HEK293 (cell line): ENCODE measurements around the gene GEMIN5.

Experiments used
- CTCF ChIA-PET: fragments of 350-600 bp; formaldehyde crosslinking; extraction: SDS; loops from one replicate; lab custom pipeline; 2021; ENCODE audit warnings: antibody characterized with exemption; lab: Yijun Ruan, JAX
- POLR2A ChIA-PET: fragments of 300-600 bp; formaldehyde crosslinking; extraction: SDS; loops from one replicate; lab custom pipeline; 2020; ENCODE audit warnings: antibody characterized with exemption, inconsistent platforms; lab: Yijun Ruan, JAX
- H3K27ac ChIP-seq: fragments of 200-500 bp; sonication (Bioruptor generic); 2 replicates; pipeline ENCODE4 v1.5.1; 2014; ENCODE audit warnings: low read depth, low read length, control low read depth, inconsistent platforms; ENCODE audit errors: extremely low read depth
- H3K36me3 ChIP-seq, 2 experiments: fragments of 200-500 bp in 1 of 2; sonication (Bioruptor generic) in 1 of 2; 1 replicate in 1 of 2; 2 replicates in 1 of 2; pipeline ENCODE4 v1.5.1; 2014 to 2017; ENCODE audit warnings: inconsistent platforms in 2 of 2, low read length in 2 of 2; ENCODE audit not compliant: control insufficient read depth in 2 of 2, insufficient read depth in 1 of 2
- H3K4me1 ChIP-seq: fragments of 200-500 bp; sonication (Bioruptor generic); 2 replicates; pipeline ENCODE4 v1.5.1; 2014; ENCODE audit warnings: mild to moderate bottlenecking, low read length, inconsistent platforms; ENCODE audit not compliant: control insufficient read depth, insufficient read depth
- H3K4me3 ChIP-seq: 2 replicates; pipeline ENCODE4 v1.5.1; 2011; ENCODE audit warnings: low read depth, mild to moderate bottlenecking, control low read depth, low read length, moderate library complexity
- H3K9me3 ChIP-seq: fragments of 200-500 bp; sonication (Bioruptor generic); 2 replicates; pipeline ENCODE4 v1.5.1; 2014; ENCODE audit warnings: low read depth, low read length, inconsistent platforms; ENCODE audit not compliant: control insufficient read depth, insufficient read depth
- PRDM6 ChIP-seq: fragments of 450-650 bp; formaldehyde crosslinking; IDR thresholded peaks from 2 replicates; pipeline ENCODE4 v1.5.1; 2017; ENCODE audit warnings: missing biosample characterization, missing genetic modification characterization
- ZNF16 ChIP-seq: fragments of 450-650 bp; formaldehyde crosslinking; IDR thresholded peaks from 2 replicates; pipeline ENCODE4 v1.5.1; 2016; ENCODE audit warnings: low read depth, missing biosample characterization, missing genetic modification characterization
- ZNF169 ChIP-seq: fragments of 450-650 bp; formaldehyde crosslinking; IDR thresholded peaks from 2 replicates; pipeline ENCODE4 v1.5.1; 2016; ENCODE audit warnings: missing biosample characterization, missing genetic modification characterization
- ZNF174 ChIP-seq: fragments of 450-650 bp; formaldehyde crosslinking; IDR thresholded peaks from 2 replicates; pipeline ENCODE4 v1.5.0; 2017; ENCODE audit warnings: missing biosample characterization, mild to moderate bottlenecking, missing genetic modification characterization
- ZNF26 ChIP-seq: fragments of 450-650 bp; formaldehyde crosslinking; IDR thresholded peaks from 2 replicates; pipeline ENCODE4 v1.5.1; 2016; ENCODE audit warnings: missing biosample characterization, missing genetic modification characterization
- ZNF670 ChIP-seq: fragments of 450-650 bp; formaldehyde crosslinking; IDR thresholded peaks from 2 replicates; pipeline ENCODE4 v1.5.1; 2016; ENCODE audit warnings: missing biosample characterization, missing genetic modification characterization, low read depth
- ZNF76 ChIP-seq: fragments of 450-650 bp; formaldehyde crosslinking; IDR thresholded peaks from 2 replicates; pipeline ENCODE4; 2016; ENCODE audit warnings: low read depth, missing biosample characterization, missing genetic modification characterization, borderline replicate concordance
- ZNF768 ChIP-seq: fragments of 450-650 bp; formaldehyde crosslinking; IDR thresholded peaks from 2 replicates; pipeline ENCODE4 v1.5.1; 2018; ENCODE audit warnings: missing biosample characterization, mild to moderate bottlenecking, missing genetic modification characterization
- ZNF785 ChIP-seq: fragments of 450-650 bp; formaldehyde crosslinking; IDR thresholded peaks from 2 replicates; pipeline ENCODE4 v1.5.1; 2016; ENCODE audit warnings: missing biosample characterization, missing genetic modification characterization
- ZSCAN5A ChIP-seq: fragments of 450-650 bp; formaldehyde crosslinking; IDR thresholded peaks from 2 replicates; pipeline ENCODE4 v1.5.1; 2016; ENCODE audit warnings: missing biosample characterization, missing genetic modification characterization
- TF ChIP-seq, protein P1 (sequence below): fragments of 450-650 bp; formaldehyde crosslinking; IDR thresholded peaks from 2 replicates; pipeline ENCODE4 v1.5.1; 2016; ENCODE audit warnings: missing biosample characterization, missing genetic modification characterization, low read depth

The GEMIN5 gene

DNA sequence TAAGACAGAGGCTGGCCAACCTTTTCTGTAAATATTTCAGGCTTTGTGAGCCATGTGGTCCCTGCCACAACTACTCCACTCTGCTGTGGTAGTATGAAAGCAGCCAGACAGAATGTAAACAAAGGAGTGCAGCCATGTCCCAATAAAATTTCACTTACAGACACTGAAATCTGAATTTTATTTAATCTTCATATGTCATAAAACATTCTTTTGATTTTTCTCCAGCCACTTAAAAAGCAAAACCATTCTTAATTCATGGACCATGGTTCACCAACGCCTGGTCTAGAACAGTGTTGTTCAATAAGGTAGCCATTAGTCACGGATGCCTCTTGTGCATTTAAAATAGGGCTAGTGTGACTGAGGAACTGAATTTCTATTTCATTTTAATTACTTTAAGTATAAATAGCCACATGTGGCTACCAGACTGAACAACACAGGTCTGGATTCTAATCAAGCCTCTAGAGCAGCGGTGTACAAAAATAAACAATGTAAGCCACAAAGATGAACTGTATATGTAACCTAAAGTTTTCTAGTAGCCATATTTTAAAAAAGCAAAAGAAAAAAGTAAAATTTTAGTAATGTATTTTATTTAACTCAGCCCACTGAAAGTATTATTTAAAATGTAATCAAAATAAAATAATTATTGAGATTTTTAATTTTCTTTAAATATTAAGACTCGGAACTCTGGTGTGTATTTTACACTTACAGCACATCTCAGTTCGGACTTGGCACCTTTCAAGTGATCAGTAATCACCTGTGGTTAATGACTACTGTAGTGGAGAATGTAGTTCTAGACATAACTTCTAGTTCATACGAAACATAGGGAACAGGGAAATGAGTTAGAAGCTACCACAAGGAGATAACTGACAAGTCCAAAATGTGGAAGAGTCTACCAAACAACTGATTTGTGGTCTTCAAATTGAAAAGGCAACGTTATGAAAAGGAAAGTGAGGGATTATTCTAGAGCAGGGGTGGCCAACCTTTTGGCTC, 14.3 kb downstream of the GEMIN5 start:
- CTCF ChIA-PET: interaction anchor here (0.6 kb wide), 1 partner anchor 254 kb away, joined by 3 read pairs; no protein-coding TSS in a partner anchor
- TF ChIP-seq PRDM6 (tag by site-specific recombination): 0 out of 2 replicates have a peak, but pooled peaks have one; percentile 12
- TF ChIP-seq ZNF26 (tag by site-specific recombination): no peak
- no peak overlapping the region for H3K4me3 ChIP-seq
- H3K36me3 ChIP-seq: peaks cover 61 to 77% of the 10 kb centered on the region in 2 experiments
- POLR2A ChIA-PET: no interaction called here
- no peak overlapping the region for H3K27ac ChIP-seq
- H3K4me1 ChIP-seq: no peaks in the 10 kb centered on the region
- H3K9me3 ChIP-seq: no peaks in the 10 kb centered on the region

DNA sequence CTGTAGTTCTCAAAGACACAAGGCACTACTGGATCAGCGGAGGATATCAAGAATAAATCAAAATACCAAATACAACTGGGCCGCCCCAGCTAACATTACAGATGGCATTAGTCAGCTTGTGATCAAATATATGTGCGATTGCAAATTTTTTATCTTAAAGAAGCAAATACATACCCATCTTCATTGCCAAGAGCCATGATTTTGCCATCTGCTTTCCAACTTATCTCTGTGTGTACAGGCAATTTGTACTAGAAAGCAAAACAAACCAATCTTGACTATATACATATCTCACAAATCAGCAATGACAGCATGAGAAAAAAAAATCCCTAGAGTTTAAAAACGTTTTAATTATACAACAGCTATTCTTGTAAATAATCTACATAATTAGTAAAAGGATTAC, 20.3 kb downstream of the GEMIN5 start:
- ChIA-PET POLR2A (no interaction called here), CTCF (interaction anchor here (0.6 to 1.3 kb wide), 3 partner anchors 15 to 356 kb away, joined by 3 to 6 read pairs (median 3); no protein-coding TSS in a partner anchor)
- Histone ChIP-seq H3K36me3 (peaks cover 65 to 72% of the 10 kb centered on the region in 2 experiments), H3K27ac (no peak overlapping the region), H3K4me3 (no peak overlapping the region), H3K9me3 (no peaks in the 10 kb centered on the region), H3K4me1 (no peaks in the 10 kb centered on the region)
- TF ChIP-seq, protein P1, sequence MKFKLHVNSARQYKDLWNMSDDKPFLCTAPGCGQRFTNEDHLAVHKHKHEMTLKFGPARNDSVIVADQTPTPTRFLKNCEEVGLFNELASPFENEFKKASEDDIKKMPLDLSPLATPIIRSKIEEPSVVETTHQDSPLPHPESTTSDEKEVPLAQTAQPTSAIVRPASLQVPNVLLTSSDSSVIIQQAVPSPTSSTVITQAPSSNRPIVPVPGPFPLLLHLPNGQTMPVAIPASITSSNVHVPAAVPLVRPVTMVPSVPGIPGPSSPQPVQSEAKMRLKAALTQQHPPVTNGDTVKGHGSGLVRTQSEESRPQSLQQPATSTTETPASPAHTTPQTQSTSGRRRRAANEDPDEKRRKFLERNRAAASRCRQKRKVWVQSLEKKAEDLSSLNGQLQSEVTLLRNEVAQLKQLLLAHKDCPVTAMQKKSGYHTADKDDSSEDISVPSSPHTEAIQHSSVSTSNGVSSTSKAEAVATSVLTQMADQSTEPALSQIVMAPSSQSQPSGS (tag by site-specific recombination): no peak
- TF ChIP-seq ZNF785 (tag by site-specific recombination) (no peak), ZNF76 (tag by site-specific recombination) (no peak), ZNF174 (no peak), ZNF768 (tag by site-specific recombination) (no peak), PRDM6 (tag by site-specific recombination) (no peak), ZNF670 (no peak), ZSCAN5A (tag by site-specific recombination) (no peak), ZNF169 (tag by site-specific recombination) (no peak), ZNF16 (no peak)
